BE2C (cell line): ENCODE data around the gene ESYT2.

Experiments
- DNase-seq: peaks from one replicate; pipeline ENCODE4 v3.0.0-alpha.2; 2020
- H3K27me3 ChIP-seq: fragments of 250-450 bp; sonication (Bioruptor Pico); 2 replicates; pipeline ENCODE4 v1.5.1; 2020; ENCODE audit warnings: mild to moderate bottlenecking
- H3K36me3 ChIP-seq: fragments of 250-450 bp; sonication (Bioruptor Pico); 2 replicates; pipeline ENCODE4 v1.5.1; 2020; ENCODE audit warnings: mild to moderate bottlenecking
- H3K4me1 ChIP-seq: fragments of 250-450 bp; sonication (Bioruptor Pico); 2 replicates; pipeline ENCODE4 v1.5.1; 2020
- H3K4me3 ChIP-seq: 2 replicates; pipeline ENCODE4 v1.5.1; 2011; ENCODE audit warnings: low read depth, low read length
- H3K9me3 ChIP-seq: fragments of 250-450 bp; sonication (Bioruptor Pico); 2 replicates; pipeline ENCODE4 v1.5.1; 2020
- CTCF ChIP-seq: IDR thresholded peaks from 2 replicates; pipeline ENCODE4 v1.5.1; 2012; ENCODE audit warnings: mild to moderate bottlenecking, low read depth, low read length

ESYT2 gene

GRCh38 chr7:158683541-158683940, 145.8 kb downstream of the ESYT2 start:
- peaks cover 67% of the 10 kb centered on the region for H3K36me3 ChIP-seq
- no peak for DNase-seq
- H3K9me3 ChIP-seq, result no peaks in the 10 kb centered on the region
- H3K27me3 ChIP-seq, result no peaks in the 10 kb centered on the region
- peaks cover 5% of the 10 kb centered on the region; the same call in 1 of the 2 replicates for H3K4me1 ChIP-seq
- no peak overlapping the region for H3K4me3 ChIP-seq
- TF ChIP-seq CTCF, result 0 out of 2 replicates have a peak, but pooled peaks have one; percentile 15

GRCh38 chr7:158682456-158682855, 146.9 kb downstream of the ESYT2 start:
- H3K9me3 ChIP-seq, result no peaks in the 10 kb centered on the region
- DNase-seq, result no peak
- no peak for TF ChIP-seq CTCF
- peaks cover 5% of the 10 kb centered on the region; the same call in 1 of the 2 replicates for H3K4me1 ChIP-seq
- H3K27me3 ChIP-seq, result no peaks in the 10 kb centered on the region
- H3K4me3 ChIP-seq, result no peak overlapping the region
- peaks cover 61% of the 10 kb centered on the region for H3K36me3 ChIP-seq
